HEK293 (cell line): ENCODE data around the gene ZPLD1.

ENCODE experiments used
- SETDB1 ChIP-seq: IDR thresholded peaks from one replicate; pipeline ENCODE4 v1.6.1; 2017; ENCODE audit warnings: mild to moderate bottlenecking, low read length, moderate library complexity, mixed read lengths; ENCODE audit not compliant: insufficient read length
- ZNF544 ChIP-seq: fragments of 450-650 bp; formaldehyde crosslinking; IDR thresholded peaks from 2 replicates; pipeline ENCODE4 v1.5.0; 2017; ENCODE audit warnings: missing biosample characterization, missing genetic modification characterization
- ZNF549 ChIP-seq: fragments of 450-650 bp; IDR thresholded peaks from 2 replicates; pipeline ENCODE4 v1.5.1; 2018; ENCODE audit warnings: missing biosample characterization, missing genetic modification characterization, mild to moderate bottlenecking, inconsistent platforms, moderate library complexity
- TF ChIP-seq, protein P1 (sequence below): fragments of 450-650 bp; formaldehyde crosslinking; IDR thresholded peaks from 2 replicates; pipeline ENCODE4 v1.5.1; 2016; ENCODE audit warnings: missing biosample characterization, missing genetic modification characterization
- TF ChIP-seq, protein P2 (sequence below): fragments of 450-650 bp; formaldehyde crosslinking; IDR thresholded peaks from 2 replicates; pipeline ENCODE4 v1.5.1; 2016; ENCODE audit warnings: missing biosample characterization, missing genetic modification characterization

DNA sequence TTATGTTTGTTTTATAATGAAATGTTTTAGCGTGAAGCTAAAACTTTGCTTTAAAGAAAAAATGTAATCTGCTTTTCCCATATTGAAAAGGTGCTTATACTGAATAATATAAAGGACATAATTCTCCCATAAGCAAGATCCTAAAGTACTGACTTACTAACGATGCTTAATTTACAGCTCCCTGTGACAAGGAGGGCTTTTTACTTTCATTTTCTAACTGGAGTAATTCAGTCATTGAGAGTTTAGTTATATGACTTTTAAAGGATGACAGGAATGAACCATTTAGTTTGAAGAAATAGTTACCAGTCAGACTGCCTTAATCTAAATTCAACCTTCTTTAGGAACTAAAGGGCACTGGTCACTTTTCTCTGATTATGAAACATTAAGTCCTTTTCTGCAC, 19.3 kb upstream of the ZPLD1 start:
- TF ChIP-seq ZNF544 = no peak
- TF ChIP-seq SETDB1 = no peak
- TF ChIP-seq ZNF549 (tag by site-specific recombination) = no peak
- TF ChIP-seq, protein P1, sequence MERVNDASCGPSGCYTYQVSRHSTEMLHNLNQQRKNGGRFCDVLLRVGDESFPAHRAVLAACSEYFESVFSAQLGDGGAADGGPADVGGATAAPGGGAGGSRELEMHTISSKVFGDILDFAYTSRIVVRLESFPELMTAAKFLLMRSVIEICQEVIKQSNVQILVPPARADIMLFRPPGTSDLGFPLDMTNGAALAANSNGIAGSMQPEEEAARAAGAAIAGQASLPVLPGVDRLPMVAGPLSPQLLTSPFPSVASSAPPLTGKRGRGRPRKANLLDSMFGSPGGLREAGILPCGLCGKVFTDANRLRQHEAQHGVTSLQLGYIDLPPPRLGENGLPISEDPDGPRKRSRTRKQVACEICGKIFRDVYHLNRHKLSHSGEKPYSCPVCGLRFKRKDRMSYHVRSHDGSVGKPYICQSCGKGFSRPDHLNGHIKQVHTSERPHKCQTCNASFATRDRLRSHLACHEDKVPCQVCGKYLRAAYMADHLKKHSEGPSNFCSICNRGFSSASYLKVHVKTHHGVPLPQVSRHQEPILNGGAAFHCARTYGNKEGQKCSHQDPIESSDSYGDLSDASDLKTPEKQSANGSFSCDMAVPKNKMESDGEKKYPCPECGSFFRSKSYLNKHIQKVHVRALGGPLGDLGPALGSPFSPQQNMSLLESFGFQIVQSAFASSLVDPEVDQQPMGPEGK = no peak
- TF ChIP-seq, protein P2, sequence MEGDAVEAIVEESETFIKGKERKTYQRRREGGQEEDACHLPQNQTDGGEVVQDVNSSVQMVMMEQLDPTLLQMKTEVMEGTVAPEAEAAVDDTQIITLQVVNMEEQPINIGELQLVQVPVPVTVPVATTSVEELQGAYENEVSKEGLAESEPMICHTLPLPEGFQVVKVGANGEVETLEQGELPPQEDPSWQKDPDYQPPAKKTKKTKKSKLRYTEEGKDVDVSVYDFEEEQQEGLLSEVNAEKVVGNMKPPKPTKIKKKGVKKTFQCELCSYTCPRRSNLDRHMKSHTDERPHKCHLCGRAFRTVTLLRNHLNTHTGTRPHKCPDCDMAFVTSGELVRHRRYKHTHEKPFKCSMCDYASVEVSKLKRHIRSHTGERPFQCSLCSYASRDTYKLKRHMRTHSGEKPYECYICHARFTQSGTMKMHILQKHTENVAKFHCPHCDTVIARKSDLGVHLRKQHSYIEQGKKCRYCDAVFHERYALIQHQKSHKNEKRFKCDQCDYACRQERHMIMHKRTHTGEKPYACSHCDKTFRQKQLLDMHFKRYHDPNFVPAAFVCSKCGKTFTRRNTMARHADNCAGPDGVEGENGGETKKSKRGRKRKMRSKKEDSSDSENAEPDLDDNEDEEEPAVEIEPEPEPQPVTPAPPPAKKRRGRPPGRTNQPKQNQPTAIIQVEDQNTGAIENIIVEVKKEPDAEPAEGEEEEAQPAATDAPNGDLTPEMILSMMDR (tag by site-specific recombination) = no peak
